Smooth muscle cell (in vitro differentiated cells): ENCODE measurements around the gene C1QTNF12. TPM values are rescaled to one million over a fixed set of nuclear protein-coding genes. Genes with fewer than 3 reads are reported as not detected.

ENCODE experiments used
- DNase-seq: peaks from one replicate; lab custom pipeline; 2025; ENCODE audit not compliant: unreplicated experiment; lab: John Stamatoyannopoulos, UW
- H2AFZ ChIP-seq: fragments of 200-600 bp; sonication (generic); 2 replicates; pipeline ENCODE4 v1.6.0; 2016; ENCODE audit warnings: antibody characterized with exemption, low read depth, mild to moderate bottlenecking
- H3F3A ChIP-seq: fragments of 200-600 bp; sonication (generic); 2 replicates; pipeline ENCODE4 v1.6.0; 2017; ENCODE audit warnings: antibody characterized with exemption, low read depth
- H3K27ac ChIP-seq: fragments of 200-600 bp; sonication (generic); 2 replicates; pipeline ENCODE4 v1.5.1; 2016; ENCODE audit warnings: low read depth, mild to moderate bottlenecking
- H3K27me3 ChIP-seq: fragments of 200-600 bp; sonication (generic); 2 replicates; pipeline ENCODE4 v1.6.1; 2016; ENCODE audit warnings: low read depth, mild to moderate bottlenecking
- H3K36me3 ChIP-seq: fragments of 200-600 bp; sonication (generic); 2 replicates; pipeline ENCODE4 v1.5.1; 2016; ENCODE audit warnings: low read depth
- H3K4me1 ChIP-seq: fragments of 200-600 bp; sonication (generic); 2 replicates; pipeline ENCODE4 v1.5.1; 2016; ENCODE audit warnings: low read depth
- H3K4me2 ChIP-seq: fragments of 200-600 bp; sonication (generic); 2 replicates; pipeline ENCODE4 v1.6.0; 2016; ENCODE audit warnings: mild to moderate bottlenecking
- H3K4me3 ChIP-seq: fragments of 200-600 bp; sonication (generic); 2 replicates; pipeline ENCODE4 v1.5.1; 2016; ENCODE audit warnings: mild to moderate bottlenecking
- H3K79me2 ChIP-seq: fragments of 200-600 bp; sonication (generic); 2 replicates; pipeline ENCODE4 v1.6.0; 2016; ENCODE audit warnings: low read depth, mild to moderate bottlenecking
- H3K9ac ChIP-seq: fragments of 200-600 bp; sonication (generic); 2 replicates; pipeline ENCODE4 v1.6.0; 2016; ENCODE audit warnings: low read depth
- H3K9me3 ChIP-seq: fragments of 200-600 bp; sonication (generic); replicated peaks from 2 replicates; pipeline ENCODE4 v1.5.1; 2016; ENCODE audit warnings: low read depth
- H4K20me1 ChIP-seq: fragments of 200-600 bp; sonication (generic); 2 replicates; pipeline ENCODE4 v1.6.0; 2016; ENCODE audit warnings: low read depth
- CTCF ChIP-seq: fragments of 200-600 bp; sonication (generic); IDR thresholded peaks from 2 replicates; pipeline ENCODE4 v1.5.1; 2017; ENCODE audit warnings: borderline replicate concordance, mild to moderate bottlenecking, antibody characterized with exemption; ENCODE audit not compliant: insufficient read depth, poor library complexity, severe bottlenecking
- WGBS: methylation state at CpG from one replicate; pipeline ENCODE4 v1.1.7; 2016; ENCODE audit warnings: low lambda C conversion rate; 5-methylcytosine and 5-hydroxymethylcytosine counted together
- polyA plus RNA-seq: library from polyadenylated mRNA; unstranded; fragments of >200 nt; fragmentation: Nextera tagmentation; extraction: Ambion mirVana; gene quantifications from 2 replicates; pipeline ENCODE4 v1.2.1, GENCODE V29; 2016
- total RNA-seq: library from RNA; depleted of rRNA; stranded (reverse); fragments of >200 nt; gene quantifications from 2 replicates; pipeline ENCODE4 v1.2.3, GENCODE V29; 2014

The C1QTNF12 gene
- total and polyA plus RNA-seq, 2 experiments from 2014 or later, result 1.8 to 5.4 TPM

DNA sequence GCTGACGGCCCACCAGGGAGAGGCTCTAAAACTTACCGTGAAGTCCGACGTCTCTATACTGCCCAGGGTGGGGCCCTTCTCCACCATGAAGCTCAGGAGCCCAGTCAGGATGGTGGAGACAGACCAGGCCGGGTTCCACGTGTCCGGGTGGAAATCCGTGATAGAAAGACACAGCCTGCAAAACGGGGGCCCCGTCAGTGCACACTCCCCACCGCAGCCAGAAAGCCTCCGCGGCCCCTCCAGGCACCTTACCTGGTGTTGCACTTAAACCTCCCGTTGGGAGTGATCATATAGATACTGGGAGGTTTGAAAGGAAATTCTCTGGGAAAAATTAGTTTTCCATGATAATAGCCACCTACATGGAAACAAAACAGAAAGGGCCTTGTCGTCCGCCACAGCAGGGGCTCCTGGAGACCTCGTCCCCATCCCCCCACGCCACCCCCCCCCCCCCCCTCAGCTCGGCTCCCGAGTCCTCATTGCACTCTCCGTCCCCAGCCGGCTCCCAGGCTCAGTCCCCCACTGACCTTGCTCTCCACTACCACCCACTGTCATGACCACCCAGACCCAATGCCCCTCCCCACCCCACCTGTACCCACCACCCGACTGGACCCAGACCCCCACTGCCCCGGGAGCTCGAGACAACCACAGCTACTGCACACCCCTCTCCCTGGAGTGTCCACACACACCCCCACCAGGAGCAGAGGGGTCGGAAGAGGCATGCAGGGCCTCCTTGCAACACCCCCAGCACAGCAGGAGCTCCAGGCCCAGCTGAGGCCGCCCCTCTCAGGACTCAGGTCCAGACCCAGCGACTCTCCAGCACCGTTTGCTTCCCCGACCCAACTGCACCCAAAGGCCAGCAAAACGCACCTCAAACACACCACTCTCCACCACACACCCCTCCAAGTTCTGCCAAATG, 10.7 kb upstream of the C1QTNF12 start:
- no peak overlapping the region for H3K4me3 ChIP-seq
- no peak overlapping the region for H2AFZ ChIP-seq
- H3K79me2 ChIP-seq, result peaks cover 10% of the 10 kb centered on the region
- no peaks in the 10 kb centered on the region for H3F3A ChIP-seq
- DNase-seq, result no peak
- no peak overlapping the region for H3K9ac ChIP-seq
- no peak for TF ChIP-seq CTCF
- H3K36me3 ChIP-seq, result no peaks in the 10 kb centered on the region
- 98% methylated on average over 23 of the region's 31 CpGs for WGBS
- no peak overlapping the region for H3K27ac ChIP-seq
- no peaks in the 10 kb centered on the region for H3K4me1 ChIP-seq
- peaks cover 73% of the 10 kb centered on the region for H4K20me1 ChIP-seq
- no peaks in the 10 kb centered on the region for H3K27me3 ChIP-seq
- no peak overlapping the region for H3K4me2 ChIP-seq
- H3K9me3 ChIP-seq, result no peaks in the 10 kb centered on the region

- Histone ChIP-seq H3K27me3 (no peaks in the 10 kb centered on the region), H3K36me3 (no peaks in the 10 kb centered on the region), H3F3A (no peaks in the 10 kb centered on the region), H3K4me3 (no peak overlapping the region), H2AFZ (no peak overlapping the region), H3K79me2 (peaks cover 1% of the 10 kb centered on the region), H3K4me1 (no peaks in the 10 kb centered on the region), H3K4me2 (no peak overlapping the region), H3K9ac (no peak overlapping the region), H3K9me3 (no peaks in the 10 kb centered on the region), H3K27ac (no peak overlapping the region), H4K20me1 (peaks cover 62% of the 10 kb centered on the region)
- no peak for DNase-seq
- TF ChIP-seq CTCF, result no peak
- 90% methylated on average over 10 of the region's 10 CpGs for WGBS
These were observed 9.1 kb upstream of the C1QTNF12 start for GRCh38 chr1:1255611-1256010.

GRCh38 chr1:1255078-1255477, 8.6 kb upstream of the C1QTNF12 start:
- 98% methylated on average over 26 of the region's 26 CpGs for WGBS
- H3K79me2 ChIP-seq, result no peaks in the 10 kb centered on the region
- H3K4me3 ChIP-seq, result no peak overlapping the region
- H2AFZ ChIP-seq, result no peak overlapping the region
- no peaks in the 10 kb centered on the region for H3K4me1 ChIP-seq
- H4K20me1 ChIP-seq, result peaks cover 61% of the 10 kb centered on the region
- TF ChIP-seq CTCF, result no peak
- H3K36me3 ChIP-seq, result no peaks in the 10 kb centered on the region
- no peaks in the 10 kb centered on the region for H3F3A ChIP-seq
- H3K27ac ChIP-seq, result no peak overlapping the region
- H3K27me3 ChIP-seq, result no peaks in the 10 kb centered on the region
- no peak overlapping the region for H3K9ac ChIP-seq
- H3K9me3 ChIP-seq, result no peaks in the 10 kb centered on the region
- no peak overlapping the region for H3K4me2 ChIP-seq
- no peak for DNase-seq

DNA sequence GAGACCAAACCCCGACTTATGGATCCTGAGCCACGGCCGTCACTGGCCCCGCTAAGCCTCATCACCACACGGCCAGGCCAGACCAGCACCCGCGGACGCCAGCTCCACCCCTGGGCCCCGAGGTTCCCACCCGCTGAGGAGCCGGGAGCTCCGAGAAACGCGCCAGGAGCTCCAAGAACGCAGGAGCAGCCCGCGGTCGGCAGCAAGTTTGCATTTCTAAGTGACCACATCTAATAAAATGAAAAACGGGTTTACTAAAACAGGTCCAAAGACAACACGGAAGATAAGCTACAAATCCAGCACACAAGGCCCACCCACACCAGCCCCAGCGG, 8.1 kb upstream of the C1QTNF12 start:
- Histone ChIP-seq H3K4me2 (no peak overlapping the region), H2AFZ (no peak overlapping the region), H3K36me3 (no peaks in the 10 kb centered on the region), H3K9me3 (no peaks in the 10 kb centered on the region), H4K20me1 (peaks cover 56% of the 10 kb centered on the region), H3K27ac (no peak overlapping the region), H3K27me3 (no peaks in the 10 kb centered on the region), H3K4me3 (no peak overlapping the region), H3F3A (no peaks in the 10 kb centered on the region), H3K79me2 (no peaks in the 10 kb centered on the region), H3K4me1 (no peaks in the 10 kb centered on the region), H3K9ac (no peak overlapping the region)
- DNase-seq, result no peak
- 95% methylated on average over 21 of the region's 21 CpGs for WGBS
- TF ChIP-seq CTCF, result no peak
